IPS-20b (cell line): Measurements from ENCODE around the gene ARMH1.
A peak's percentile ranks its signal among the peaks of the same experiment; 100 is the strongest.

Experiments
- H3K27ac ChIP-seq: one replicate; pipeline ENCODE4 v1.5.1; 2013; ENCODE audit warnings: low read length
- H3K27me3 ChIP-seq: 2 replicates; pipeline ENCODE4 v1.6.1; 2013; ENCODE audit warnings: mild to moderate bottlenecking, low read length, inconsistent platforms; ENCODE audit not compliant: insufficient read depth
- H3K36me3 ChIP-seq: 2 replicates; pipeline ENCODE4 v1.6.1; 2013; ENCODE audit warnings: low read depth, mild to moderate bottlenecking, inconsistent platforms, low read length, moderate library complexity; ENCODE audit not compliant: insufficient read depth
- H3K4me1 ChIP-seq: 2 replicates; pipeline ENCODE4 v1.6.1; 2013; ENCODE audit warnings: mild to moderate bottlenecking, control low read depth, inconsistent platforms, low read length, moderate library complexity; ENCODE audit not compliant: insufficient read depth
- H3K4me3 ChIP-seq: 2 replicates; pipeline ENCODE4 v1.5.1; 2013; ENCODE audit warnings: mild to moderate bottlenecking, low read length, inconsistent platforms
- H3K9ac ChIP-seq: 2 replicates; pipeline ENCODE4 v1.6.1; 2013; ENCODE audit warnings: low read depth, mild to moderate bottlenecking, inconsistent platforms, low read length, moderate library complexity
- H3K9me3 ChIP-seq: 2 replicates; pipeline ENCODE4 v1.6.1; 2013; ENCODE audit warnings: mild to moderate bottlenecking, low read depth, low read length, inconsistent platforms; ENCODE audit not compliant: insufficient read depth

ARMH1 gene

GRCh38 chr1:44719318-44719717, 44.8 kb downstream of the ARMH1 start:
- Histone ChIP-seq H3K27me3 (no peaks in the 10 kb centered on the region), H3K9ac (no peak overlapping the region), H3K27ac (no peak overlapping the region), H3K9me3 (no peaks in the 10 kb centered on the region), H3K36me3 (no peaks in the 10 kb centered on the region), H3K4me3 (no peak overlapping the region), H3K4me1 (no peaks in the 10 kb centered on the region)

GRCh38 chr1:44720281-44720680, 45.8 kb downstream of the ARMH1 start:
- no peak overlapping the region for H3K27ac ChIP-seq
- no peaks in the 10 kb centered on the region for H3K27me3 ChIP-seq
- no peaks in the 10 kb centered on the region for H3K9me3 ChIP-seq
- no peak overlapping the region for H3K4me3 ChIP-seq
- H3K9ac ChIP-seq = no peak overlapping the region
- H3K4me1 ChIP-seq = no peaks in the 10 kb centered on the region
- no peaks in the 10 kb centered on the region for H3K36me3 ChIP-seq

GRCh38 chr1:44721485-44722361, 47.2 kb downstream of the ARMH1 start:
- no peaks in the 10 kb centered on the region for H3K27me3 ChIP-seq
- peak overlapping the region; percentile 65 for H3K9ac ChIP-seq
- no peak overlapping the region for H3K27ac ChIP-seq
- H3K36me3 ChIP-seq = no peaks in the 10 kb centered on the region
- no peaks in the 10 kb centered on the region for H3K9me3 ChIP-seq
- no peaks in the 10 kb centered on the region for H3K4me1 ChIP-seq
- no peak overlapping the region for H3K4me3 ChIP-seq

GRCh38 chr1:44723064-44723463, 48.5 kb downstream of the ARMH1 start:
- Histone ChIP-seq H3K9ac (no peak overlapping the region), H3K36me3 (no peaks in the 10 kb centered on the region), H3K9me3 (no peaks in the 10 kb centered on the region), H3K27ac (no peak overlapping the region), H3K4me3 (no peak overlapping the region), H3K4me1 (no peaks in the 10 kb centered on the region), H3K27me3 (no peaks in the 10 kb centered on the region)

GRCh38 chr1:44723496-44724295, 49.2 kb downstream of the ARMH1 start:
- Histone ChIP-seq H3K27ac (no peak overlapping the region), H3K4me1 (no peaks in the 10 kb centered on the region), H3K27me3 (no peaks in the 10 kb centered on the region), H3K9me3 (no peaks in the 10 kb centered on the region), H3K4me3 (no peak overlapping the region), H3K9ac (no peak overlapping the region), H3K36me3 (no peaks in the 10 kb centered on the region)

GRCh38 chr1:44724296-44724954, 49.9 kb downstream of the ARMH1 start:
- no peak overlapping the region for H3K9ac ChIP-seq
- no peaks in the 10 kb centered on the region for H3K4me1 ChIP-seq
- H3K9me3 ChIP-seq = no peaks in the 10 kb centered on the region
- no peak overlapping the region for H3K27ac ChIP-seq
- no peaks in the 10 kb centered on the region for H3K27me3 ChIP-seq
- no peak overlapping the region for H3K4me3 ChIP-seq
- H3K36me3 ChIP-seq = no peaks in the 10 kb centered on the region

GRCh38 chr1:44724955-44725698, 50.6 kb downstream of the ARMH1 start:
- no peaks in the 10 kb centered on the region for H3K4me1 ChIP-seq
- no peak overlapping the region for H3K9ac ChIP-seq
- no peaks in the 10 kb centered on the region for H3K27me3 ChIP-seq
- H3K4me3 ChIP-seq = no peak overlapping the region
- no peak overlapping the region for H3K27ac ChIP-seq
- no peaks in the 10 kb centered on the region for H3K36me3 ChIP-seq
- H3K9me3 ChIP-seq = no peaks in the 10 kb centered on the region

- peak within 1 kb of the TSS; percentile 81 for H3K27ac ChIP-seq
- H3K4me1 ChIP-seq = no peaks in the 10 kb centered on the region; the same call in 1 of the 2 replicates
- no peaks in the 10 kb centered on the region for H3K36me3 ChIP-seq
- peak within 1 kb of the TSS; percentile 89 for H3K9ac ChIP-seq
- no peak within 1 kb of the TSS; the same call in 1 of the 2 replicates for H3K4me3 ChIP-seq
- no peaks in the 10 kb centered on the region for H3K9me3 ChIP-seq
- no peaks in the 10 kb centered on the region for H3K27me3 ChIP-seq
Measured at GRCh38 chr1:44730741-44731512, 56.4 kb downstream of the ARMH1 start, which contains the start of gene RNU5D-1. Gene RNU5D-1, minus strand, starts transcription at chr1:44731170.

- Histone ChIP-seq H3K4me1 (no peaks in the 10 kb centered on the region; the same call in 1 of the 2 replicates), H3K9me3 (no peaks in the 10 kb centered on the region), H3K27ac (no peak overlapping the region), H3K9ac (no peak overlapping the region), H3K27me3 (no peaks in the 10 kb centered on the region), H3K36me3 (no peaks in the 10 kb centered on the region), H3K4me3 (no peak overlapping the region)
Measured at GRCh38 chr1:44733365-44733764, 58.9 kb downstream of the ARMH1 start.

GRCh38 chr1:44733784-44734183, 59.3 kb downstream of the ARMH1 start:
- Histone ChIP-seq H3K36me3 (no peaks in the 10 kb centered on the region), H3K27ac (no peak overlapping the region), H3K9ac (no peak overlapping the region)

More at GRCh38 chr1:44733784-44734183, 59.3 kb downstream of the ARMH1 start:
- H3K4me3 ChIP-seq = no peak overlapping the region
- no peaks in the 10 kb centered on the region for H3K9me3 ChIP-seq
- no peaks in the 10 kb centered on the region for H3K27me3 ChIP-seq
- no peaks in the 10 kb centered on the region; the same call in 1 of the 2 replicates for H3K4me1 ChIP-seq
